PC-9 (cell line): ENCODE measurements around the gene IL1F10. TPM values are rescaled to one million over a fixed set of nuclear protein-coding genes. Genes with fewer than 3 reads are reported as not detected.

ENCODE experiments used
- BruUV-seq: library from RNA; stranded (reverse); fragments of 400-500 nt; replicated peaks from 2 replicates; lab custom pipeline; 2021; lab: Mats Ljungman, UMichigan
- CTCF ChIA-PET: fragments of 300-600 bp; sonication (Branson Sonifier 250); formaldehyde crosslinking; loops from one replicate; lab custom pipeline; 2022; ENCODE audit warnings: antibody characterized with exemption; lab: Charles Lee
- POLR2A ChIA-PET: fragments of 300-600 bp; sonication (Branson Sonifier 250); formaldehyde crosslinking; loops from one replicate; lab custom pipeline; 2022; ENCODE audit warnings: antibody characterized with exemption; ENCODE audit not compliant: unreplicated experiment; lab: Charles Lee
- DNase-seq, 2 experiments: peaks; one replicate each; pipeline versions ENCODE4 v3.0.0 to v3.0.0-alpha.2; 2015 to 2022; ENCODE audit warnings: mixed read lengths in 1 of 2
- H2AFZ ChIP-seq: fragments of 200-600 bp; sonication (generic); 2 replicates; pipeline ENCODE4 v1.8.1; 2017; ENCODE audit warnings: antibody characterized with exemption
- H3F3A ChIP-seq: fragments of 200-600 bp; sonication (generic); 2 replicates; pipeline ENCODE4 v1.8.1; 2017; ENCODE audit warnings: antibody characterized with exemption, mild to moderate bottlenecking, low read depth; ENCODE audit not compliant: insufficient read depth
- H3K27ac ChIP-seq: fragments of 200-600 bp; sonication (generic); 2 replicates; pipeline ENCODE4 v1.6.1; 2016; ENCODE audit warnings: mixed run types
- H3K27me3 ChIP-seq: fragments of 200-600 bp; sonication (generic); 2 replicates; pipeline ENCODE4 v1.6.1; 2016; ENCODE audit warnings: low read depth, mixed run types; ENCODE audit not compliant: insufficient read depth
- H3K36me3 ChIP-seq: fragments of 200-600 bp; sonication (generic); 2 replicates; pipeline ENCODE4 v1.6.1; 2016; ENCODE audit warnings: low read depth, mixed run types
- H3K4me1 ChIP-seq: fragments of 200-600 bp; sonication (generic); replicated peaks from 2 replicates; pipeline ENCODE4 v1.6.1; 2016; ENCODE audit warnings: mixed run types; ENCODE audit not compliant: insufficient read depth
- H3K4me2 ChIP-seq: fragments of 200-600 bp; sonication (generic); 2 replicates; pipeline ENCODE4 v1.6.1; 2017; ENCODE audit warnings: mixed run types
- H3K4me3 ChIP-seq: fragments of 200-600 bp; sonication (generic); 2 replicates; pipeline ENCODE4 v1.6.1; 2016; ENCODE audit warnings: mixed run types
- H3K79me2 ChIP-seq: fragments of 200-600 bp; sonication (generic); 2 replicates; pipeline ENCODE4 v1.6.1; 2017; ENCODE audit warnings: low read depth, mixed run types
- H3K9me2 ChIP-seq: fragments of 200-600 bp; sonication (generic); 2 replicates; pipeline ENCODE4 v1.8.1; 2017; ENCODE audit warnings: mild to moderate bottlenecking; ENCODE audit not compliant: insufficient read depth
- H3K9me3 ChIP-seq: fragments of 200-600 bp; sonication (generic); 2 replicates; pipeline ENCODE4 v1.8.1; 2016; ENCODE audit warnings: low read depth; ENCODE audit not compliant: insufficient read depth
- H4K20me1 ChIP-seq: fragments of 200-600 bp; sonication (generic); 2 replicates; pipeline ENCODE4 v1.8.1; 2017; ENCODE audit not compliant: insufficient read depth
- CTCF ChIP-seq: fragments of 200-600 bp; sonication (generic); conservative IDR thresholded peaks from 2 replicates; pipeline ENCODE4 v1.6.1; 2017; ENCODE audit warnings: mixed run types, antibody characterized with exemption, mild to moderate bottlenecking, moderate library complexity
- EZH2 ChIP-seq: fragments of 200-600 bp; sonication (generic); IDR thresholded peaks from 2 replicates; pipeline ENCODE4 v1.8.0; 2017; ENCODE audit warnings: antibody characterized with exemption, low read depth
- intact Hi-C: fragments of 100-400 bp; cut with micrococcal nuclease; formaldehyde crosslinking; loops from one replicate; pipeline ENCODE4 v1.10.0; 2022; ENCODE audit not compliant: unreplicated experiment
- total RNA-seq: library from RNA; stranded (reverse); gene quantifications from 2 replicates; pipeline ENCODE4 v1.2.3, GENCODE V29; 2021

The IL1F10 gene
- total RNA-seq, 1 experiment from 2014 or later = not detected

DNA sequence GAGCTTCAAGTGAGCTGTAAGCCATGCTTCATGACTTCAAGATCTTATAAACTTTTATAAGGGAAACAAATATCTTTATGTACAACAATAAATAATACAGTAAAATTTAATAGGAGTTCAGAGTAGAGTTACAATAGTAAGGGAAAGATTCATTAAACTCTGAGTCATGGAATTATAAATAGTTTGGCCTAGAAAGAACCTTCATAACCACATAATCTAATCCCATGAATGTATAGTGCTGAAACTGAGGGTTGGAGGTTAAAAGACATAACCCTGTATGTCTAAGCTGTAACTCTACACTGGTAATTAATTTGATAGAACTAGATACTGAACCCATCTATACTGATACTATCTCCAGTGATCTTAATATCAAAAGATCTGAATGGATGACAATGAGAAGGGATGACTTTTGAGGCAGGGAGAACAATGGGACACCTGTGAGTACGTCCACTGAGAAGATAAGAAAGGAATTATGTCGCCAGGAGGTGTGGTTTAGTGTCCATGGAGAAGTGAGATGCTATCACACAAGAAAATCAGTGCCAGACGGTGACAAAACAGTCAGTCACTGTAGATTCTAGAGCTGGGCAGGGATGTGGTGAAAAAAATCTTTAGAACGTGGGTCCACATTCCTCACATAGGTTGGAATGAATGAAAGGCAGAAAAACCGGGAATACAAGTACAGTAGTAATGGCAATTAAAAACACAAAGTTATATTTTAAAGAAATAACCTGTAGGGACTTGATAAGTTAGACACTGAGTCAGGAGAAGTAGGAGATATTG is 1.1 kb downstream of the IL1F10 start:
- peak; percentile 59 to 96 for DNase-seq
- Histone ChIP-seq H3F3A (peaks cover 34% of the 10 kb centered on the region), H4K20me1 (no peaks in the 10 kb centered on the region), H3K27me3 (no peaks in the 10 kb centered on the region), H3K4me2 (peak overlapping the region; percentile 66), H3K4me3 (peak overlapping the region; percentile 4; the same call in 1 of the 2 replicates), H3K9me3 (peaks cover 8% of the 10 kb centered on the region; the same call in 1 of the 2 replicates), H3K27ac (peak overlapping the region; percentile 87), H3K36me3 (no peaks in the 10 kb centered on the region), H3K79me2 (no peaks in the 10 kb centered on the region), H3K4me1 (peaks cover 52% of the 10 kb centered on the region), H2AFZ (no peak overlapping the region), H3K9me2 (no peaks in the 10 kb centered on the region)
- CTCF ChIA-PET = interaction anchor here (0.6 to 1.6 kb wide), 5 partner anchors 9 to 138 kb away, joined by 3 to 6 read pairs (median 4); no protein-coding TSS in a partner anchor
- no TSS peak for BruUV-seq
- POLR2A ChIA-PET = interaction anchor here (0.6 kb wide), 4 partner anchors 9 to 1023 kb away, joined by 4 to 24 read pairs (median 11); no protein-coding TSS in a partner anchor
- intact Hi-C loops = loop anchor here (1.0 to 2.0 kb wide), 3 partner anchors 9 to 172 kb away; no protein-coding TSS in a partner anchor
- no peak for TF ChIP-seq EZH2
- no peak for TF ChIP-seq CTCF

- Histone ChIP-seq H3K4me2 (peak overlapping the region; percentile 66), H2AFZ (no peak overlapping the region), H3K4me3 (peak overlapping the region; percentile 4; the same call in 1 of the 2 replicates), H4K20me1 (no peaks in the 10 kb centered on the region), H3K9me2 (no peaks in the 10 kb centered on the region), H3K79me2 (no peaks in the 10 kb centered on the region), H3F3A (peaks cover 34% of the 10 kb centered on the region), H3K27ac (peak overlapping the region; percentile 87), H3K4me1 (peaks cover 61% of the 10 kb centered on the region), H3K36me3 (no peaks in the 10 kb centered on the region), H3K27me3 (no peaks in the 10 kb centered on the region), H3K9me3 (peaks cover 8% of the 10 kb centered on the region; the same call in 1 of the 2 replicates)
- ChIA-PET CTCF (interaction anchor here (0.5 to 1.6 kb wide), 4 partner anchors 8 to 163 kb away, joined by 3 to 6 read pairs (median 3); no protein-coding TSS in a partner anchor), POLR2A (interaction anchor here (0.6 kb wide), 3 partner anchors 8 to 1024 kb away, joined by 6 to 24 read pairs (median 16); no protein-coding TSS in a partner anchor)
- peak; percentile 29 to 81 for DNase-seq
- intact Hi-C loops = loop anchor here (1.0 to 10.0 kb wide), 4 partner anchors 8 to 425 kb away; partner anchors contain the start of gene SLC20A1
- BruUV-seq = TSS peak; percentile 94
- TF ChIP-seq EZH2 (no peak), CTCF (no peak)
These were observed 2.2 kb downstream of the IL1F10 start for GRCh38 chr2:113069676-113070605.

DNA sequence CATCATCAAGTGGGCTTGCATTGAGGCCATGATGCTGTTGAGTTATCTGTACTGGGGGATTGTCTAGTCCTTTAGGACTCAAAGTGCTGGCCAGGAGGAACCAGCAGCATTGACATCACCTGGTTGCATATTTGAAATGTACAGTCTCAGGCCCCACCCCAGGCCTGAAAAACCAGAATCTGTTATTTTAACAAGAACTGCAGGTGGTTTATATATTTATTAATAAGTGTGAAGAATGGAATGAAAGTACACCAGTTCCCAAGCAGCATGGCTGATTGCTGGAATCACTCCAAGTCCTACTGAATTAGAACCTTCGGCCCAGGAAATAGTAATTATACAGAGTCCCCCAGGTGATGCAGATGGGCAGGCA is 2.8 kb downstream of the IL1F10 start:
- Histone ChIP-seq H3F3A (peaks cover 35% of the 10 kb centered on the region), H4K20me1 (no peaks in the 10 kb centered on the region), H3K79me2 (no peaks in the 10 kb centered on the region), H3K4me3 (no peak overlapping the region), H3K4me1 (peaks cover 68% of the 10 kb centered on the region), H3K36me3 (no peaks in the 10 kb centered on the region), H3K27ac (peak overlapping the region; percentile 87), H3K27me3 (no peaks in the 10 kb centered on the region), H2AFZ (no peak overlapping the region), H3K9me2 (no peaks in the 10 kb centered on the region), H3K9me3 (peaks cover 1% of the 10 kb centered on the region; the same call in 1 of the 2 replicates), H3K4me2 (peak overlapping the region; percentile 66)
- POLR2A ChIA-PET = no interaction called here
- no TSS peak for BruUV-seq
- CTCF ChIA-PET = interaction anchor here (0.7 kb wide), 1 partner anchor 12 kb away, joined by 3 read pairs; no protein-coding TSS in a partner anchor
- DNase-seq = peak in 1 of 2 experiments; percentile 43
- intact Hi-C loops = loop anchor here (10.0 kb wide), 1 partner anchor 426 kb away; the partner anchor contains the start of gene SLC20A1
- TF ChIP-seq EZH2 = no peak
- TF ChIP-seq CTCF = no peak
